Esophagus (tissue), 2 donors: ENCODE data around the gene GNGT1. TPM values are rescaled to one million over a fixed set of nuclear protein-coding genes. Genes with fewer than 3 reads are reported as not detected.
"Not testable (repeated sequence)": the region's sequence is repeated elsewhere in the genome, so short reads cannot be mapped to it uniquely, and the experiment has no call there.

Source experiments
- H3K27ac ChIP-seq, 2 donors: one replicate each; pipeline ENCODE4 v1.5.1; 2013; ENCODE audit warnings: low read depth in 2 of 2, mild to moderate bottlenecking in 2 of 2, inconsistent platforms in 1 of 2, low read length in 1 of 2, moderate library complexity in 1 of 2
- H3K27me3 ChIP-seq, 2 donors: one replicate each; pipeline ENCODE4 v1.6.1; 2013; ENCODE audit warnings: low read length in 2 of 2, control low read depth in 1 of 2, mild to moderate bottlenecking in 1 of 2; ENCODE audit not compliant: insufficient read depth in 2 of 2, control insufficient read depth in 1 of 2
- H3K36me3 ChIP-seq, 2 donors: one replicate each; pipeline ENCODE4 v1.6.1; 2013; ENCODE audit warnings: low read length in 1 of 2; ENCODE audit not compliant: control insufficient read depth in 2 of 2, insufficient read depth in 2 of 2
- H3K4me1 ChIP-seq, 2 donors: one replicate each; pipeline ENCODE4 v1.6.1; 2013; ENCODE audit warnings: low read length in 1 of 2; ENCODE audit not compliant: control insufficient read depth in 2 of 2, insufficient read depth in 2 of 2
- H3K4me3 ChIP-seq, 2 donors: one replicate each; pipeline ENCODE4 v1.5.1; 2013; ENCODE audit warnings: low read length in 2 of 2, mild to moderate bottlenecking in 2 of 2, low read depth in 1 of 2, moderate library complexity in 1 of 2
- H3K9me3 ChIP-seq, 2 donors: one replicate each; pipeline ENCODE4 v1.6.1; 2013; ENCODE audit warnings: mild to moderate bottlenecking in 2 of 2, low read depth in 1 of 2, low read length in 1 of 2, moderate library complexity in 1 of 2; ENCODE audit not compliant: control insufficient read depth in 2 of 2, insufficient read depth in 1 of 2
- WGBS, 2 donors: extraction: QIAGEN DNeasy Blood & Tissue Kit; methylation state at CpG; one replicate each; pipeline ENCODE4 v1.1.7; 2013; 5-methylcytosine and 5-hydroxymethylcytosine counted together
- polyA plus RNA-seq, 2 donors: library from polyadenylated mRNA; stranded (reverse); fragments of 200-250 nt; gene quantifications; one replicate each; pipeline ENCODE4 v1.2.3, GENCODE V29; 2013
- donor health status: healthy with polysubstance abuse.
- donor health status: Bipolar disorder and iron deficiency.

GNGT1 gene
- polyA plus RNA-seq, 2 donors, result not detected

- Histone ChIP-seq H3K9me3 (no peaks in the 10 kb centered on the region), H3K27me3 (no peaks in the 10 kb centered on the region), H3K27ac (no peak overlapping the region), H3K4me3 (no peak overlapping the region), H3K36me3 (no peaks in the 10 kb centered on the region), H3K4me1 (no peaks in the 10 kb centered on the region)
- 55 to 65% methylated on average over 2 of the region's 2 CpGs for WGBS, 2 donors
These were observed 8.7 kb upstream of the GNGT1 start for GRCh38 chr7:93897680-93898079.

- Histone ChIP-seq H3K4me3 (no peak overlapping the region), H3K27me3 (no peaks in the 10 kb centered on the region), H3K27ac (no peak overlapping the region), H3K36me3 (no peaks in the 10 kb centered on the region), H3K4me1 (no peaks in the 10 kb centered on the region), H3K9me3 (no peaks in the 10 kb centered on the region)
- WGBS, 2 donors, result 66 to 83% methylated on average over 1 of the region's 1 CpG
These were observed 3.5 kb upstream of the GNGT1 start for GRCh38 chr7:93902777-93903423.

GRCh38 chr7:93910076-93910994, 4.0 kb downstream of the GNGT1 start:
- no peaks in the 10 kb centered on the region for H3K4me1 ChIP-seq
- WGBS, 2 donors, result 10 to 36% methylated on average over 3 of the region's 3 CpGs
- H3K27ac ChIP-seq, result no peak overlapping the region
- no peak overlapping the region for H3K4me3 ChIP-seq
- H3K9me3 ChIP-seq, result no peaks in the 10 kb centered on the region
- H3K27me3 ChIP-seq, result no peaks in the 10 kb centered on the region
- H3K36me3 ChIP-seq, result no peaks in the 10 kb centered on the region

GRCh38 chr7:93911242-93911641, 4.9 kb downstream of the GNGT1 start:
- not testable (repeated sequence) for H3K27me3 ChIP-seq, H3K4me1 ChIP-seq, H3K27ac ChIP-seq, H3K9me3 ChIP-seq, H3K36me3 ChIP-seq, H3K4me3 ChIP-seq
- 31 to 78% methylated on average over 2 to 3 of the region's 3 CpGs for WGBS, 2 donors

- H3K27me3 ChIP-seq, H3K27ac ChIP-seq, H3K4me1 ChIP-seq, H3K9me3 ChIP-seq, H3K4me3 ChIP-seq, H3K36me3 ChIP-seq: not testable (repeated sequence)
These were observed 5.3 kb downstream of the GNGT1 start for GRCh38 chr7:93911661-93912060.

- Histone ChIP-seq H3K4me1 (no peaks in the 10 kb centered on the region), H3K4me3 (no peak overlapping the region), H3K27me3 (no peaks in the 10 kb centered on the region), H3K27ac (no peak overlapping the region), H3K36me3 (no peaks in the 10 kb centered on the region), H3K9me3 (no peaks in the 10 kb centered on the region)
These were observed 6.8 kb downstream of the GNGT1 start for GRCh38 chr7:93913197-93913596.

- Histone ChIP-seq H3K27ac (no peak overlapping the region), H3K4me1 (no peaks in the 10 kb centered on the region), H3K4me3 (no peak overlapping the region), H3K27me3 (no peaks in the 10 kb centered on the region), H3K36me3 (no peaks in the 10 kb centered on the region), H3K9me3 (no peaks in the 10 kb centered on the region)
- WGBS, 2 donors, result 22 to 30% methylated on average over 7 of the region's 7 CpGs
These were observed 8.3 kb downstream of the GNGT1 start for GRCh38 chr7:93914581-93915066.

GRCh38 chr7:93915206-93915842, 9.0 kb downstream of the GNGT1 start:
- not testable (repeated sequence) for H3K4me3 ChIP-seq, H3K4me1 ChIP-seq, H3K9me3 ChIP-seq, H3K27me3 ChIP-seq, H3K36me3 ChIP-seq, H3K27ac ChIP-seq
- 53 to 64% methylated on average over 3 of the region's 3 CpGs for WGBS, 2 donors

- not testable (repeated sequence) for H3K9me3 ChIP-seq, H3K27ac ChIP-seq, H3K4me3 ChIP-seq, H3K27me3 ChIP-seq, H3K4me1 ChIP-seq, H3K36me3 ChIP-seq
These were observed 9.5 kb downstream of the GNGT1 start for GRCh38 chr7:93915888-93916287.
